GM19452 (cell line): Measurements from ENCODE around the gene SH3TC2.

Experiments
- ATAC-seq: cut with Tn5 transposase; IDR thresholded peaks from one replicate; pipeline ENCODE4 v1.9.1; 2021; ENCODE audit not compliant: unreplicated experiment

The SH3TC2 gene

DNA sequence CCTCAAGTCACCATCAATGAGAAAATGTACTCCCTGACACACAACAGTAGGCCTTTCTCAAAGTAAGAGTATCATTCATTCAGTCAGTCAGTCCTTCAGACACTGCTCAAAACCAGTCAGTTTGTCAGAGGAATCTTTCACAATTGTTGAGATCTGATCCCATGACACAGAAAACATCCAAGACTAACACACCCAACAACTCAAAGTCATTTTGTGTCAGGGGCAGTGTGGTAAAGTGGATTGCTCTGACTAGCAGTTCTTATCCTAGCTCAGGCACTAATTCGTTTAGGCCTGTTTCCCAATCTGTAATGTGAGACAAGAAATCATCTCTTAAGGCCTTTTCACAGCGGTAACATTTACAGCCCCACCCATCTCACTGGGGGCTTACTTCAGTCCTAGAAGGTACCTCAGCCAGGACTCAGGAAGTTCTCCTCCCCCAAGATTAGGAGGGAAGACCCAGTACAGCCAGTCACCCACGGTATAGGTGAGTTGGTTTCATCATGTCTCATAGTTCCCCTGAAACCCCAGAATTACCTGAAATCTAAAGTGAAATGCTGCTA lies 31.9 kb downstream of the SH3TC2 start:
- ATAC-seq = no peak

DNA sequence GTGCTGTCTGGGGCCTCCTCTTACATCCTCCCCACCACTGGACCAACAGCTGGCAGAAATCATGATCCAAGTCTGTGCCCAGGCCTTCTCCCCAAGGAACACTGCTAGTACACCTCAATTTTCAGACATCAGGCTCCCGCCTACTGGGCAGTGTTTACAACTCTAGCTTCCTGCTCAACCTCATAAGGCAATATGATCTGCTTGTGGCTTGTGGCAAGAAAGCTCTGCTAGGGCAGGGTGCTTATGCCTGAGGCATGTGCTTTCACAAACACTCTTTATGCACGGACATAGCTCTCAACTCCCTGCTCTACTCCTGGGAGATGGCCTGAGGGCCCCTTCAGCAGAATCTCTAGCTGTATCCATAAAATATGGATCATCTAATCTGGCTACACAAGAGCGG lies 32.5 kb downstream of the SH3TC2 start:
- no peak for ATAC-seq

DNA sequence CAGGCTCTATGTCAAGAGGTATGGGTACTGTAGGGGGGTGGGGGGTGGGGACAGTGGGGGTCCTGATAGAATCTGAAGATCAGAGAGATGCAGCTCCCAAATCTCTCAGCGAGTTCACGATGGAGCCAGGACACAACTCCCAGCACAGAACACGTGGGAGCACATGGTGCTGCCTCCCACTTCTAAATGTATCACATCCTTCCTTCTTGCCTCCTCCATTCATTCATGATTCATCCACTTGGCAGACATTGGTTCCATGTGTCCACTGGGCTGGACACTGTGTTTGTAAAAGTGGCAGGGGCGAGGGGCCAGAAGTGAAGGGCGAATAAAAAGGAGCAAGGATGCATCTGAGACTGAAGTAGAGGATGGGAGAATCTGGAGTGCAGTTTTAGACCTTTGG lies 33.9 kb downstream of the SH3TC2 start:
- ATAC-seq = no peak

DNA sequence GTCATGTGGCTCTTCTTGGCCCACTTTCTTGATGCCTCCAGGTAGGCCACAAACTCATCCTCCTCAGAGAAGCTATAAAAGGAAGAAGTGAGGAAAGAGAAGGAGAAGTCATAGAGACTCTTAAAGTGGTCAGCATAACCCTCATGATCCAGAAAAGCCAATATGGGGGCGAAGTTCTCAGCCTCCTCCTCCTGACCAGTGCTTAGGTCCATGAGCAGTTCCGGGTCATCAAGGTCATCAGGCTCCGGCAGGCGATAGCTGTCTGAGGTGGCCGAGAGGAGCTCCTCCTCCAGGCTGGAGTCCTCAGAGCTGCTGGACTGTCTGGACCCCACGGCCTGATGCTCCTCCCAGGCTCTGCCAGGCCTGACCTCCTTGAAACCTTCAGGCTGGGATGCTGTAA lies 34.7 kb downstream of the SH3TC2 start:
- ATAC-seq = no peak

DNA sequence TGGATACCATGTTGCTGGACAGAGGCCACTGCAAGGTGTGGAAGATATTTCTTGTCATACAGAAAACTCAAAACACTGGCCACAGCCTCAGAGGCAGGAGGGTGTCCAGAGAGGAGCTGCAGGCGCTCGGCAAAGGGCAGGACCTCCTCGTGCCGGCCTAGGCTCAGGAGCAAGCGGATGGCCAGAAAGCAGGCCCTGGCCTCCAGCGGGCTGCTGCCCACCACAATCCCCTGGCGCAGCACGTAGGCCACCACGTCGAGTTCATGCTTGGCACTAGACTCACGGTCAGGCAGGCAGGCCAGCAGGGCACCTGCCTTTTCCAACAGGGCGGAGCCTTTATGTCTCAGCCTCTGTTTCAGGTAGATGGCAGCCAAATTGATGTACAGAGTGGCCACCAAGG lies 35.2 kb downstream of the SH3TC2 start:
- no peak for ATAC-seq

DNA sequence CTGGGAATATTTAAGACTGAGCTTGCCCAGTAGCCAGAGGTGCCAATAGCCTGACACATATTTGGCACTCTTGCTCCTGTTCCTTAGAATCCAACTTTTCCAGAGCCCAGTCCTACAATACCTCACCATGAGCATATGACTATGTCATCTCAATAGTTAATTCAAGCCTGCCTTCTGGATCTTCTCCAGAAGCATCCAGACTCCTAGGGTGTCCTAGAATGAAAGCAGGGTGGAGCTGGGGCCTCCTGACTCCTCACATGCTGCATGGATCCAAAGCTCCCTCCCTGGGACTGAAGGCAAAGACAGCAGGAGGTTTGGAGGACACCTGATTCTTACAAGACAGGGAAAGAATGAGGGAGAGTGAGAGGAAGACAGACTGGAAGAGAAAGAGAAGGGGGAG lies 37.9 kb downstream of the SH3TC2 start:
- no peak for ATAC-seq

DNA sequence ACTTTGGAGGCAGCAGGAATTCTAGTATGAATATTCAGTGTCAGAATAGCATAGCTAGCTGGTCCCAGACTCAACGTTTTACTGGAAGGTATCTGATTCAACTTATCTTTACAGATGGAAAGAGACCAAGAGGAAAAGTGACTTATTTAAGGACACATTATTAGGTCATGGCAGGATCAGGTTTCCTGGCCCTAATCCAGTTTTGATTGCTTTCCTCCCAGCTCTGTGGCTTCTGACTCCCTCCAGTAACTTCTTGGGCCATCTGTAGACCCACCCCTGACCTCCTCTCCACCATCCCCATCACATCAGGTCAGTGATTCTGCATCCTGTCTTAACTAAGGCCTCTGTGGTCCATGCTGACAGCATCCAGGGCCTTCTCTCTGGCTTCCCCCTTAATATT lies 38.4 kb downstream of the SH3TC2 start:
- no peak for ATAC-seq

DNA sequence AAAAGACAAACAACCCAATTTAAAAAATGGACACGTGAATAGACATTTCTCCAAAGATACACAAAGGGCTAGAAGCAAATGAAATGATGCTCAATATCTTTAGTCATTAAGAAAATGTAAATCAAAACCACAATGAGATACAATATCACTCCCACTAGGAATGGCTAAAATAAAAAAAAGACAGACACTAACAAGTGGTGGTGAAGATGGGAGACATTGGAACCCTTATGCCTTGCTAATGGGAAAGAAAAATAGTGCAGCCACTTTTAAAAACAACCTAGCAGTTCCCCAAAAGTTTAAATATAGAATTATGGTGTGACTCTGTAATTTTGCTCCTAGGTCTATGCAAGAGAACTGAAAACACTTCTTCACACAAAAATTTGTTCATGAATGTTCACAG lies 40.7 kb downstream of the SH3TC2 start:
- ATAC-seq = no peak

DNA sequence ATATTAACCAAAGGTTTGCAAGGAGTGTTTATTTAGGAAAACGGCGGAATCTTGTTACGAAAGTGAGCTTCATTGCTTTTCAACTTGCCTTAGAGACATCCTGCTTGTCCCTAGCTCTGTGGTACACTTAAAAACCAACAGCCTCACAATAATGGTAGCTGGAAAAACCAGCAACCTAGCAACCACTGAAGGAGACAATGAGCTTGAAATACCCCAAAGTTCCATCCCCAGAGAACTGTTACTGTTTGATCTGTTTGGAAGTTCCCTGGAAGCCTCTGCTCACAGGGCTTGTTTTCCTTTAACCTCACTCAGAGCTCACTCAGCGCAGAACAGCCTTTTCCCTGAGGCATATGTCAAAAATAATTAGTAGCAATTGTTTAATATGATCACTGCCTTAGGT lies 43.2 kb downstream of the SH3TC2 start:
- ATAC-seq = no peak

DNA sequence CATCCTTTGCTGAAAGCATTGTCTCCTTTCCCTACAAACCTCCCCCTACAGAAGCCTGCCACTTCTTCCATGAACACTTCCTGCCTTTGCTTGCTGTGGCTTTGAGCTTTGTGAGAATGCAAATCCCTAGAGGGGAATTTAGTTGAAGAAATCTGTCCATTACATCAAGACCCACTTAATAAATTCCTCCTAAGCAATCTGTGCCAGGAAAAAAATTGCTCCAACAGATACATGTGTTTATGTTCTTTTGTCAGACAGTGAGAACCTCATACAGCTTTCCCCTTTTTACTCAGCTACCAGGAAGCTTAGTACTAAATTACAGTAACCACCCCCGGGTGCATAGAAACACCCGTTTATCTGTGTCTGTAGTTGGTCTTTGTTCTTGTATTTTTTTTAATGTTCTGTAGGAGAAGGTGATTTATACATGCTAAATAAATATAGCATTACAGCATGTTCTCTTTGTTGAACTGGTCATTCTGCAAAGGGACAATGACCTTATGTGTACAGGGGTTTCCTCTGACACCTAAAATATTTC lies 43.9 kb downstream of the SH3TC2 start:
- ATAC-seq = no peak

DNA sequence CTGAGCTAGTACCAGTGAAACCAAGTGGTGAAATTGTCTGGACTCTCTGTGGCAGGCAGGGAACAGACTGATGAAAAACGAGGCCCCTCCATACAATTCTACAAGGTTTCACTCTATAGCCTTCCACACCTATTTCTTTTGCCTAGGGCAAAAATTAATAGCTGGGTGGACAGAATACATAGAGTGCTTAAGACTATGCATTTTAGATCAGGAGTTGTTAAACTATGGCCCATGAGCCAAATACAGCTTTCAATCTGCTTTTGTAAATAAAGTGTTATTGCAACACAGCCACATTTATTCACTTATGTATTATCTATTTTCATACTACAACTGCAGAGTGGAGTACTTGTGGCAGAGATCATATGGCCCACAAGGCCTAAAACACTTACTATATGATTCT lies 45.2 kb downstream of the SH3TC2 start:
- no peak for ATAC-seq

DNA sequence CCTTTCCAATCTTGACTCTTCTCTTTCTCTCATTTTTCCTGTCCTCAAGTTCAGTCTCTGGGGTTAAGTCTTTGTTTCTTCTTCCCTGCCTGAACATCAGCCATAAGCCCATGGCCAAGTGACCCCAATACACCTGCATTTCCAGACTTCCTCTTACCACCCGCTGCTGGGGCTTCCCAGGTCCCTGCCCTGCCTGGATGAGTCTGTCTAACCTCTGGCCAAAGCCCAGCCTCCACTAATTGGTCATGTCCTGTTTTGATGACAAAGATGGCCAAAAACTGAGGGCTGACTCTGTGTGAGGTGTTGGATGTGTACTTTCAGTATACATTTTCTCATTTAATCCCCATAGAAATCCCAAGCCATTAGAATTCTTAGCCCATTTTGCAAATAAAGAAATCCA lies 47.3 kb downstream of the SH3TC2 start:
- ATAC-seq = no peak

DNA sequence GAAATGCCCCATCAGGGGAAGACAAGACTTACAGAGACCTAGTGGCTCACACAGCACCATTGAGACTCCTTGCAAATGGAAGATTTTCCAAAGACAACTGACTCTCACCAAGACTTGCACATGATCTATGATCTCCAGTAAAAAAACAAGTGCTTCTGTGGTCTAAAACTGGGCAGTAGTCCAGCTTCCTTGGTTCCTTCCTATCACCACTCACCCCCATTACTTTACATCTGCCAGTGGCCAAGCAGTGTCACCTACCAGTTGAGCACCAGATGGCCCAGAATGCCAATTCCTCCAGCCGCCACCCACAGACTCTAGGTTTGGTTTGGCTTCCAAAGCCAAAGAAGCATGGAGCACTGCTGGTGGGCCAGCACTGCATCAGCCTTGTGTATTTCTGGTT lies 47.7 kb downstream of the SH3TC2 start:
- ATAC-seq = no peak

DNA sequence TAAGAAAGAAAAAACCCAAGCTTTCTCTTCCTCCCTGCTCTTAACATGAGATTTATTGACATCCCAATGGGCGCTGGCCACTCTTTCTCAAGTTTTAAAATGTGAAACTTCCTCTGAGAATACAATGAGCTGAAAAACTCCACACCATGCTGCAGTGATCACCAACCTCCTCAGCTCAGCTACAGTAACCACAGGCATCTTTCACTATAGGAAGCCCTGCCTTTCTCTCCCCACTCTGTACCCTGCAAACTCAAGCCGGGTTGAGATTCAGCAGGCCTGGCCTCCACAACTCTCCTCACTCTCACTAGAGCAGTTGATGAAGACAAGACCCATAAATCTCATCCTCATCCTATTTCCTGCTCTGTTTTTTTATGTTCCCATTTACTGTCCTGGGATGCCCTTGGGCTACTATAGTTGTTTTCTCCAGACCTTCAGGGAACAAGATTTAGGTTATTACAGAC lies 48.3 kb downstream of the SH3TC2 start:
- ATAC-seq = no peak

DNA sequence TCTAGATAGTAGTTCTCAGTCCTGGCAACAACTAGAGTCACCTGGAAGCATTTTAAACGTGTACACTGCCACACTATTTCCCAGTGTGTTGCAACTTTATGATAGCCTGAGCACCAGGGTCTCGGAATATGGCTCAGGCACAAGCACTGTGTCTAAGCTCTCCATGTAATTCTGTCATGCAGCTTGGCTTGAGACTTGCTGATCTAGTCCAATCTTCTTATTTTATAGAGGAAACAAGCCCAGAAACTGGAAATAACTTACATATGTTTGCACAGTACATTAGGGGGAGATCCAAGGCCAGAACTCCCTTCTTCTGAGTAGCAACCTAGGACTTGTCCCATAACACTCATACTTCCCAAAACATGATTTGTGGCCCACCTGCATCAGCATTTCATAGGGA lies 49.1 kb downstream of the SH3TC2 start:
- no peak for ATAC-seq

DNA sequence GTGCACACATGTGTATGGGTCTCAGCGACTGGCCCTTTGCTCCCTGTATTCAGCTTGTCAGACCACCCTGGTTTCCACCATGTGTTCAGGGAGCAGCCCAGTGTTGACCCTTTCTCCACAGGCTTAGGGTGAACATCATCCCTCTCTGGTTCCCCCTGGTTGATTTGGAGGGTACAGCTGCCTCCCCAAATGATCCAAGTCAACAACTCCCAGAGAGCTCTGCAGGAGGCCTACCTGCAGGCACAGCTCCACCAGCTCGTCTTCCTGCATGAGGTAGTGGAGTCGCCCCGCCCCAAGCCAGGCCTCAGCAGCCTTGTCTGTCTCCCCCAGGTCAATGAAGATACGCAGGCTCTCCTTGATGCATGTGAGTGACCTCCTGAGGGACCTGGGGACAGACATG lies 50.5 kb downstream of the SH3TC2 start:
- no peak for ATAC-seq

DNA sequence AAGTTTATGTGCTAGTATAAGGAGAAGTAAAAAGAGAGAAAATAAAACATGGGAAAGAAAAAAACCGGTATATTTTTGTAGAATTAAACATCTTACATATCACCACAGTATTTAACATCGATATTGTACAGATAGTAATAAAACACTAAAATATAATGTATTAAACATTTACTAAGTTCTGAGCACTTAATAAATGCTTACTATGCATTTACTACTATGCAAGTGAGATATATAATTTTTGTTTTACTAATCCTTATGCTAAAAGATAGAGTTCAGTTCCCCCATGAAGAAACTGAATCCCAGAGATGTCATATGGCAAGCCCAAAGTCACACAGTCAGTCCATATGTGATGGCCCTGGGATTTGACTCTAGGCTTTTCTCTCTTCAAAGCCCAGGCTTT lies 51.1 kb downstream of the SH3TC2 start:
- ATAC-seq = no peak

DNA sequence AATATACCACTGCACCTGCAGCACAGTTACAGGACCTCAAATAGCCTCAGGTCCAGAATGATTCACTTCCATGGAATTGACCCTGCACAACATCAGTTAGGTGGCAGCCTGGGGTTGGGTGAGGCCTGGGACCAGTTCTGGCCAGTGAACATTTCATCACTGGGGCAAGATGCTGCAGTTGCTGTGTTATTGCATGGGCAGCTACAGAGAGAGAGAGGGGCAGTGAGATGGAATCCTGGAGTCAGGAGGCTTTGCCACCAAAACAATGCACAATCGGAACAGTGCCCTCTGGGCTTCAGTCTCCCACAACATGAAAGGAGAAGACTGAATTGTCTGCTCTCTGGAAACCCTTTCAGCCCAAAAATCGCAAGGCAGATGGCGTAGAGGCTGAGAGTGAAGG lies 51.8 kb downstream of the SH3TC2 start:
- ATAC-seq = no peak

DNA sequence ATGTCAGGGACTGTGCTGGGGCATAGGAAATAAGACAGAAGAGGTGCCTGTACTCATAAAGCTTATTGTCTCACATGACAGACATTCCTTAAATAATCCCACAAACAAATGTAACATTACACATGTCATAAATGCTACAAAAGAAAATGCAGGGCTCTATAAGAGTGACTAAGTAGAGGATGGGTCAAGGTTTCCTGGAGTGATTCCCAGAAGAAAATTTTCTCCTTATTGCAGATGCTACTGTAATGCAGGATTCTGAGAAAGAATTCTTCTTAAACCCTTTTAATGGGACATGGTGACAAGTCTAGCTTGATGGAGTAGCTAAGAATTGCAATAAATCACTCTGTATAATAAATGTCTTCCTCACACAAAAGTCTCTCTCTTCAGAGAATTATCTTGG lies 55.7 kb downstream of the SH3TC2 start:
- no peak for ATAC-seq

DNA sequence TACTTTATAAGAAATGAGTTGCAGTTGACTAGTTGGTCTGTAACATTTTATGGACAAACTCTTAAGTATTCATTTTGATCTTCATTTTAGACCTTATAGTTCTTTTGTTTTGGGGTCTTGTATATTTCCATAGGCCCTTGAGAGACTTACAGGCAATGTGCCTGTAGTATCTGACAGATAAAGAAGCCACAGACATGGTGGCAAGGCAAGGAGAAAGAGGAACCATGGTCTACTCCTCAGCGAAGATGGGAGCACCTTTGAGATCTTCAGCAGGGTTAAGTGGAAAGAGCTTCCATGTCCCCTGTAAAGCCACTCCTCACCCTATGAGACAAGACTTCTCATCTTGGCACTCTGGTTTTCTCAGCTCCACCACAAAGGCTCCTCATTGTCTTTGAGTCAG lies 56.4 kb downstream of the SH3TC2 start:
- no peak for ATAC-seq

DNA sequence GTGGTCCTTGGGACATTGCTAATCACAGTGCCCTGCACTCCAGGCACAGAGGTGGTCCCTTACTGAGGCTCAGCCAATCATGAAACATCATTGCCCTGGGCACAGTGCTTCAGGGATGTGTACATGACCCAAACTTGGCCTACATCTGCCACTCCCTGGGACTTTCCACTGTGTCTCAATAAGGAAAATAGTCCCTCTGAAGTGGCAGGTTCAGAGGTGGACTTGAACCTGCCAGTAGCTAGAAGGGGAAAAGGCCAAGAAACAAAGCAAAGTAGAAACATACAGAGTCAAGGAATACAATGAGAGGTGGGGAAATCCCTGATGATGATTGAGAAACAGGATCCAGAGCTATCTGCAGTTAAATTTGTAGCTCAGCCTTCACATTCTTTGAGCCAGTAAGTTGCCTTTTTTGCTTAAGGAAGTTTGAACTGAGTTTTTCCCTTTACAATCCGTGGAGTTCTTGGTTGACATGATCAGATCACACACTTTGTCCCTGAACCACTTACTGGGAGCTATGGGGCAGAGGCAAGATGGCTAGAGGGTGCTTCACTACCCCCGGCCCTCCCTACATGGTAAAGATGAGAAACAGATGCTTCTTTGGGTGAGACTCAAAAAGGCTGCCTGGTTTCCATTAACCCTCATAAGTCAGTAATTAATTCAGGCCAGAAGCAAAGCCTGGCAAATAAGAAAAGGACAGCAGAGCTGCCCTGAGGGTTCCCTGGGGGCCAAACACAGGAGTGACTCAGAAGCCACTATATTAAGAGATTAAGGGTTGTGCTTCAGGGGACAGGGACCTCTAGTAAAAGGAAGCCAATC lies 57.6 kb downstream of the SH3TC2 start:
- no peak for ATAC-seq

DNA sequence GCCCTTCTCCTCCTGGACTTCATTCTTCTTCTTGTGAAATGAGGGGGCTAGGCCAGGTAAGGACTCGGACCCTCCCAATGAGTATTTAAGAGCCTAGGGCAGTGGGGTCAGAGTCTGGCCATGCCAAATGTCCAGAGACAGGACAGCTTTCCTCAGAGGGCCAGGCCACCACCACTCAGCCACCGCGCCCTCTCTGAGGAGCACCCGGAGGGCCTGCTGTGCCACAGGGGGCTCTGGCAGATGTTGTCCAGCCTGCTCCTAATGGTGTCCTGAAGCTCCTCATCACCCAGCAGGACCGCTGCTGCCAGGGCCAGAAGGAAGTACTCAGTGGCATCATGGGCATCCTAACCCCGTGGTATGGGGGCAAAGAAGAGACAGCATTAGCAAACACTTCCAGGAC lies 58.3 kb downstream of the SH3TC2 start:
- ATAC-seq = no peak
